Measurements from ENCODE around the gene PTGES3L.
A peak's percentile ranks its signal among the peaks of the same experiment; 100 is the strongest.
"Not testable (repeated sequence)": the region's sequence is repeated elsewhere in the genome, so short reads cannot be mapped to it uniquely, and the experiment has no call there.

Gene PTGES3L

DNA sequence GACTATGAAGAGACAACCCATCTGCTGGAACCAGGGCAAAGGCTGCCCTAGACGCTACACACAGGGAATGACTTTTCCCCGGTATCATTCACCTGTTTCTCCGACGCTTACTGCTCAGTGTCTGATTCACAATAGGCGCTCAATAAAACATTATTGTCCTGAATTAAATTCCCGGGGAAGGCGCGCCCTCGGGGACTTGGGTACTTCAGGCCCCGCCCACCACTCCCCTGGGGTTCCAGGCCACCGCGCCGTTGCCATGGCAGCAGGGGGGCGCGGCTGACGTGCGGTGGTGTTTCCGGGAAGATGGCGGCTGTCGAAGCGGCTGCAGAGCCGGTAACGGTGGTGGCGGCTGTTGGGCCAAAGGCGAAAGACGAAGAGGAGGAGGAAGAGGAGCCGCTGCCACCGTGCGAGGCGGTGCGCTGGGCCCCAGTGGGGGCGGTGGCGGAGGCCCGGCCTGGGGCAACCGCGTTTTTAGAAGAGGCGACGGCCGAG, 440 bp upstream of the PTGES3L start, which contains the start of gene RUNDC1:
Gene RUNDC1 (plus strand): TSS at position 292 of the 492 bp plus-strand sequence. CDS start 12 bp downstream, at position 304.
- DNase-seq, result peak; percentile 95

- DNase-seq, result not testable (repeated sequence)
Measured at GRCh38 chr17:42975701-42976100, 4.2 kb downstream of the PTGES3L start.

- no peak for DNase-seq
Measured at GRCh38 chr17:42975265-42975664, 4.6 kb downstream of the PTGES3L start.

- DNase-seq, result not testable (repeated sequence)
Measured at GRCh38 chr17:42973323-42973722, 6.6 kb downstream of the PTGES3L start.

DNA sequence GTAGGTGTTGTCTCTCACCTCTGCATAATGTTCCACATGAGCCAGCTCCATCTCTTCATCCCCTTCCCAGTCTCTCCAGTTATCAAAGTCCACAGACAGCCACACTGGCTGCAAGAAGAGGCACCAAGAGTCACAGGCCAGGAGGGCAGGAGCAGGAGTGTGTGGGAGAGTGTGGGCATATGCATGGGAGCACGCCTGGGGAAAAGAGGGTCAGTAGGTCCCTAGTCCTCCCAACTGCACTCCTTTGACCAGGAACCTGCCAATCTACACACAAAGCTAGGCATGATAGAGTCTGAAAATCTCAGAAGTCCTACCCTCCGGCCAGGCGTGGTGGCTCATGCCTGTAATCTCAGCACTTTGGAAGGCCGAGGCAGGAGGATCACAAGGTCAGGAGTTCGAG, 8.3 kb downstream of the PTGES3L start:
- no peak for DNase-seq

DNA sequence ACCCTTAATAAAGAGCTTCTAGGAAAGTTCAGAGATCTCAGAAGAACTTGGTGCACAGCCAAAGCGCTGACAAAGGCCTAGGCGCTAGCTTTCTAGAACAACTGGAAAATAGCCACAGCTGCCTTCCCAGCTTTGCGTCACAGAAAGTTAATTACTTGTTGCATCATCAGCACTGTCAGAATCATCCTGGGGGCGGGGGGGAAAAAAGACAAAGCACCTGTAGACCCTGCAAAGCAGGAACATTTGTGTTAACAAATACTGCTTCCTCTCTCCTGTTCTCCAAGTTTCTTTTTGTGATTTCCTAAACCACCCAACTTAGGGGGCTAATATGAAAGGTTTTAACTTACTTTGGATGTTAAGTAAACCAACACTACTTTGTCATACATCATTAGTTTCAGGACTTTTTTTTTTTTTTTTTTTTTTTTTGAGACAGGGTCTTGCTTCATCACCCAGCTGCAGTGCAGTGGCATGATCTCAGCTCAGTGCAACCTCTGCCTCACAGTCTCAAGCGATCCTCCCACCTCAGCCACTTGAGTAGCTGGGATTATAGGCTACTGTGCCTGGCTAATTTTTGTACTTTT, 10.8 kb downstream of the PTGES3L start:
- no peak for DNase-seq

DNA sequence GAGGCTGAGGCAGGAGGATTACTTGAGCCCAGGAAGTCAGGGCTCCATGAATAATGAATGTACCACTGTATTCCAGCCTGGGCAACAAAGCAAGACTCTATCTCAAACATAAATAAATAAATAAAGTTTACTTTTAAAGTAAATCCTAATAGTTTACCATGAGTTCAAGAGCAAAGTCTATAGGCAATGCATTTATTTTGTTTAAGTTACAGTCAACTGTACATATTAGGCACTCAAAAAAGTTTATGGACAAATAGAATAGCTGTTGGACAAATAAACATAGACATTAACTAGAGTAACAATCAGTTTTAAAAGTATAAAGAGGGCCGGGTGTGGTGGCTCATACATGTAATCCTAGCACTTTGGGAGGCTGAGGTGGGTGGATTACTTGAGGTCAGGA, 12.0 kb downstream of the PTGES3L start:
- DNase-seq, result no peak

- DNase-seq, result peak; percentile 93
Measured at GRCh38 chr17:42964161-42964932, 15.5 kb downstream of the PTGES3L start, which contains the start of gene AARSD1. TSS of gene AARSD1 (minus strand) at chr17:42964454. CDS start at chr17:42964440, 14 bp downstream.

DNA sequence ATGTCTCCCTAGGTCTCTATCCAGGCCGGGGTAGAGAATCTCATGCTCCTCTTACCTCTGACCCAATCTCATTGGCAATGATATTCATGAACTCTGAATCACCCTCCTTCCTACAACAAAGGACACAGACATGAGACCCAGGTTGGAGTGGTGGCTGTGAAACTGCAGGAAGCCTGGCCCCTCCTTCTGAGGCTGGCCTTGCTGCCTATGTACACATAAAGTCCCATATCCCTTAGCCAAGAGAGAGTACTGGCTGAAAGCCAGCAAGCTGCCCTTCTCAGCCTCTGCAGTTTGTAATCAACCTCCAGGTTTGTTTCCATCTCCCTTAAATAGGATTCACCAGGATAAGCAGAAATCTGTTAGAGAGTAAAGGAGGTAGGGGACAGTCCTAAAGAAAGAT, 26.2 kb downstream of the PTGES3L start:
- no peak for DNase-seq

GRCh38 chr17:42950044-42950783, 29.7 kb downstream of the PTGES3L start:
- no peak for DNase-seq

- DNase-seq, result no peak
Measured at GRCh38 chr17:42946812-42947211, 33.1 kb downstream of the PTGES3L start.

DNA sequence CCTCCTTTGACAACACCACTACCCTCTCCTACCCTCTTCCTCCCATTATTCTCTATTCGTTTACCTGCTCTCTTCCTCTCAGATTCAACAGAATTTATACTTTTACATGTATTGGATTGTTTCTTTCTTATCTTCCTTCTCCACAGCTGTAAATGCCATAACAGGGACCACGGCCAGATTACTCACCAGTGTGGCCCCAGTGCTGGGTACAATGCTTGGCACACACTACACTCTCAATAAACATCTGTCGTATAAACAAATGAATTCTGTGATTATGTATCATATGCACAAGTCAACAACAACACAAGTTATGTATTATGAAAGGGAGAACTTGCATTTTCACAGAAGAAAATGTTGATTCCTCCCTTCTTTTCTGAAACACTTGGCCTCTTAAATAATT, 35.7 kb downstream of the PTGES3L start:
- DNase-seq, result no peak

DNA sequence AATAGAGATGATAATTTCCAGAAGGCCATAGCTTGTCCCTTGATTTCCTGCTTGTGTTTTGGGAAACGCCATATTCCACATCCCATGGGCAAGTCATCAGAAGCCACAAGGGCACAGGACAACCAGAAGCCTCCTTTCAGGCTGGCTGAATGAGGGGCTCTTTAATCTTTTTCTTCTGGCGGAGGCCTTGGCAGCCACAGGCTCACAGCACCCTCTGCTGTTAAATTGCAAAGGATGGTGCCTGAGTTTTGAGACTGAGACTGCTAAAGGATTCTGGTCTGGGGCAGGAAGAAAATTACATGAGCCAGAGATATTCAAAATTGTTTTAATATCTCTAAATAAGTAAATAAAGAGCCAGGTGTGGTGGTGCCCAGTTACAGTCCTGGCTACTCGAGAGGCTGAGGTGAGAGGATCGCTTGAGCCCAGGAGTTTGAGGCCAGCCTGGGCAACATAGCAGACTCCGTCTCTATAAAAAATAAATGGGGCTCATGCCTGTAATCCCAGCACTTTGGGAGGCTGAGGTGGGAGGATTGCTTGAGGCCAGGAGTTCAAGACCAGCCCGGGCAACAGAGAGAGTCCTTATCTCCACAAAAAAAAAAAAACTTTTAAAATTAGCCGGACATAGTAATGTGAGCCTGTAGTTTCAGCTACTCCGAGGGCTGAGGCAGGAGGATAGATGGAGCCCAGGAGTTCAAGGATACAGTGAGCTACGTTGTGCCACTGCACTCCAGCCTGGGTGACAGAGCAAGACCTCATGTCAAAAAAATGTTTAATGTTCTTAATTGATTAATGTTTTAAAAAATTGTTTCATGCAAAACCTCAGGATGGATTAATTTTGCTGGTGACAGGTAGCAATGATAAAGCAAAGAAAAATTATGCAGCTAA, 41.9 kb downstream of the PTGES3L start:
- DNase-seq, result peak; percentile 27

- DNase-seq, result no peak
Measured at GRCh38 chr17:42929497-42929844, 50.4 kb downstream of the PTGES3L start.

DNA sequence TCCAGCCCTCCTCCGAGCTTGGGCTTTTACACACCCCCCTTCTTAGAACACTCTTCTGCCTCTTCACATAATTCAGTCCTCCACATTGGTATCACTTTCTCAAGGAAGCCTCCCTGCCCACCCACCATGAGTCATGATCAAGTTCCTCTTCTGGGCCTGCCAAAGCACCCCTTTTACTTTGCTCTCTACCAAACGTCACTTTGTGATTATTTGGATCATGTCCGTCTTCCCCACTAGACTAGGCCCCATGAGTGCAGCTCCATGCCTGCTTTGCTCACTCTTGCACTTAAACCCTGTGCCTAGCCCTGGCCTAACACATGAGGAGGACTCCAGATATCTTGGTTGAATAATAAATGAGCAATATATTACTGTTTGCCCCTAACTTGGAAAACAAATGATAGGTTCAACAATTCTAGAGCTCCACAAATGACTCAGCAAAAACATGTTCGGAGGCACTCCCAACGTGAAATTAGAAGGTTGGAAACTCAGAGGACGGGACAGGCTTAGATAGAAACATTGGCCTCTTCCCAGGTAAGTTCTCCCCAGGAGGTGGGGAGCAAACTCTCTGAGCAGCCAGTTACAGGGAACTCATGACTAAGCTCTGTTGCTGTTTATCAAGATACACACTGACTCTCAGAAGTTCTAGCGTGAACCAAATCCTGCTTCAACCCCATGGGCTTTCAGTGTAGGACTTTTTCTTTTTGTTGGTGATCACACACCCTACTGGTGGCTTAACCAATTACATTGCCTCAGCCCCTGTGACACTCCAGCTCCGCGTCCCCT, 51.0 kb downstream of the PTGES3L start:
- DNase-seq, result peak; percentile 61

GRCh38 chr17:42924891-42925290, 55.0 kb downstream of the PTGES3L start:
- DNase-seq, result no peak

GRCh38 chr17:42923472-42923871, 56.4 kb downstream of the PTGES3L start:
- not testable (repeated sequence) for DNase-seq

- no peak for DNase-seq
Measured at GRCh38 chr17:42922294-42922693, 57.6 kb downstream of the PTGES3L start.

- no peak for DNase-seq
Measured at GRCh38 chr17:42920922-42921321, 59.0 kb downstream of the PTGES3L start.

- DNase-seq, result no peak
Measured at GRCh38 chr17:42920106-42920900, 59.6 kb downstream of the PTGES3L start.
